OCI-LY1 (cell line): ENCODE data around the gene BRD3OS.

Source experiments
- H2AFZ ChIP-seq: fragments of 200-600 bp; sonication (generic), shearing (Covaris generic); 2 replicates; pipeline ENCODE4 v1.6.0; 2014; ENCODE audit warnings: antibody characterized with exemption, mild to moderate bottlenecking, low read length
- H3F3A ChIP-seq: fragments of 200-600 bp; sonication (generic), shearing (Covaris generic); 2 replicates; pipeline ENCODE4 v1.6.0; 2014; ENCODE audit warnings: mild to moderate bottlenecking, antibody characterized with exemption, low read length, moderate library complexity; ENCODE audit not compliant: insufficient read depth
- H3K27ac ChIP-seq: fragments of 200-600 bp; sonication (generic); 2 replicates; pipeline ENCODE4 v1.5.1; 2014; ENCODE audit warnings: low read length, mixed run types, mild to moderate bottlenecking, low read depth; ENCODE audit not compliant: poor library complexity, severe bottlenecking
- H3K27me3 ChIP-seq: fragments of 200-600 bp; sonication (generic); 2 replicates; pipeline ENCODE4 v1.6.0; 2014; ENCODE audit warnings: antibody characterized with exemption, mild to moderate bottlenecking, low read length, moderate library complexity; ENCODE audit not compliant: insufficient read depth
- H3K36me3 ChIP-seq: fragments of 200-600 bp; sonication (generic); 2 replicates; pipeline ENCODE4 v1.6.1; 2014; ENCODE audit warnings: mild to moderate bottlenecking, antibody characterized with exemption, low read length, moderate library complexity, mixed read lengths; ENCODE audit not compliant: insufficient read depth
- H3K4me1 ChIP-seq: fragments of 200-600 bp; sonication (generic); 2 replicates; pipeline ENCODE4 v1.5.1; 2014; ENCODE audit warnings: mild to moderate bottlenecking, low read length, moderate library complexity; ENCODE audit not compliant: insufficient read depth, severe bottlenecking
- H3K4me2 ChIP-seq: fragments of 200-600 bp; sonication (generic), shearing (Covaris generic); 2 replicates; pipeline ENCODE4 v1.6.1; 2014; ENCODE audit warnings: low read length
- H3K4me3 ChIP-seq: fragments of 200-600 bp; sonication (generic); 2 replicates; pipeline ENCODE4 v1.5.1; 2014; ENCODE audit warnings: low read length, low read depth, mild to moderate bottlenecking, mixed read lengths; ENCODE audit not compliant: poor library complexity, severe bottlenecking
- H3K79me2 ChIP-seq: fragments of 200-600 bp; shearing (Covaris generic); 2 replicates; pipeline ENCODE4 v1.6.1; 2016; ENCODE audit warnings: mixed run types, low read length, mixed read lengths; ENCODE audit not compliant: insufficient read depth
- H3K9ac ChIP-seq: fragments of 200-600 bp; sonication (generic), shearing (Covaris generic); 2 replicates; pipeline ENCODE4 v1.6.1; 2014; ENCODE audit warnings: mild to moderate bottlenecking, low read length, mixed read lengths
- H3K9me2 ChIP-seq: fragments of 200-600 bp; sonication (generic), shearing (Covaris generic); 2 replicates; pipeline ENCODE4 v1.6.1; 2014; ENCODE audit warnings: low read depth, mild to moderate bottlenecking, low read length, mixed read lengths
- H3K9me3 ChIP-seq: fragments of 200-600 bp; shearing (Covaris generic); 2 replicates; pipeline ENCODE4 v1.6.1; 2014; ENCODE audit warnings: low read length, mixed read lengths
- H4K20me1 ChIP-seq: fragments of 200-600 bp; sonication (generic), shearing (Covaris generic); 2 replicates; pipeline ENCODE4 v1.6.0; 2016; ENCODE audit warnings: mild to moderate bottlenecking, low read length; ENCODE audit not compliant: insufficient read depth
- CTCF ChIP-seq: fragments of 200-600 bp; sonication (generic), shearing (Covaris generic); IDR thresholded peaks from 2 replicates; pipeline ENCODE4 v1.5.1; 2017; ENCODE audit warnings: mild to moderate bottlenecking, antibody characterized with exemption, low read length, moderate library complexity, mixed read lengths
- EZH2 ChIP-seq: fragments of 200-600 bp; sonication (generic), shearing (Covaris generic); IDR thresholded peaks from 2 replicates; pipeline ENCODE4 v1.8.0; 2017; ENCODE audit warnings: borderline replicate concordance, mixed run types, mild to moderate bottlenecking, antibody characterized with exemption, low read length, moderate library complexity, mixed read lengths

BRD3OS gene

GRCh38 chr9:134024828-134025605 is at the start of gene BRD3OS:
Gene BRD3OS, plus strand, starts transcription at chr9:134025481. Its CDS starts 1,267 bp downstream, at chr9:134026748.
- H3K36me3 ChIP-seq = peaks cover 6% of the 10 kb centered on the region; the same call in 1 of the 2 replicates
- no peaks in the 10 kb centered on the region for H3K79me2 ChIP-seq
- no peaks in the 10 kb centered on the region for H3K27me3 ChIP-seq
- H3F3A ChIP-seq = no peaks in the 10 kb centered on the region
- peak within 1 kb of the TSS; percentile 77 for H3K4me3 ChIP-seq
- H3K4me2 ChIP-seq = peak within 1 kb of the TSS; percentile 67
- peaks cover 7% of the 10 kb centered on the region for H3K4me1 ChIP-seq
- H3K27ac ChIP-seq = no peak within 1 kb of the TSS
- H3K9me3 ChIP-seq = no peaks in the 10 kb centered on the region
- TF ChIP-seq EZH2 = no peak
- no peak for TF ChIP-seq CTCF
- H3K9me2 ChIP-seq = no peaks in the 10 kb centered on the region
- no peaks in the 10 kb centered on the region for H4K20me1 ChIP-seq
- H2AFZ ChIP-seq = no peak within 1 kb of the TSS
- H3K9ac ChIP-seq = peak within 1 kb of the TSS; percentile 68

GRCh38 chr9:133975511-133975910 is 49.8 kb upstream of the BRD3OS start:
- no peaks in the 10 kb centered on the region for H3K9me3 ChIP-seq
- H3K9ac ChIP-seq = no peak overlapping the region
- H3K79me2 ChIP-seq = no peaks in the 10 kb centered on the region
- TF ChIP-seq CTCF = no peak
- no peak for TF ChIP-seq EZH2
- no peaks in the 10 kb centered on the region for H3K36me3 ChIP-seq
- H3K9me2 ChIP-seq = no peaks in the 10 kb centered on the region
- H3K4me2 ChIP-seq = no peak overlapping the region
- no peaks in the 10 kb centered on the region for H3F3A ChIP-seq
- H3K4me3 ChIP-seq = no peak overlapping the region
- H3K4me1 ChIP-seq = no peaks in the 10 kb centered on the region
- no peak overlapping the region for H3K27ac ChIP-seq
- peaks cover 12% of the 10 kb centered on the region; the same call in 1 of the 2 replicates for H3K27me3 ChIP-seq
- no peaks in the 10 kb centered on the region for H4K20me1 ChIP-seq
- H2AFZ ChIP-seq = no peak overlapping the region

- Histone ChIP-seq H3K4me2 (no peak overlapping the region), H3K9me2 (no peaks in the 10 kb centered on the region), H3K9me3 (no peaks in the 10 kb centered on the region), H3K4me1 (no peaks in the 10 kb centered on the region), H3K9ac (no peak overlapping the region), H3K36me3 (no peaks in the 10 kb centered on the region), H3K4me3 (no peak overlapping the region), H3F3A (no peaks in the 10 kb centered on the region), H3K79me2 (no peaks in the 10 kb centered on the region), H2AFZ (no peak overlapping the region), H4K20me1 (no peaks in the 10 kb centered on the region), H3K27ac (no peak overlapping the region), H3K27me3 (peaks cover 14% of the 10 kb centered on the region; the same call in 1 of the 2 replicates)
- TF ChIP-seq CTCF = no peak
- TF ChIP-seq EZH2 = no peak
Observed at GRCh38 chr9:133976191-133976861, 49.0 kb upstream of the BRD3OS start.
